ENCODE data around the gene TCAP.

TCAP gene

GRCh38 chr17:39651923-39652586 lies 13.1 kb upstream of the TCAP start:
- DNase-seq (ENCODE audit: low read depth), result no peak
- no peak for TF ChIP-seq CTCF (conservative IDR thresholded peaks at IDR 0.05; ENCODE audit: low read depth, low read length)
- no peak overlapping the region for H3K4me3 ChIP-seq (ENCODE audit: low read depth, low read length)

GRCh38 chr17:39652587-39653315 lies 12.4 kb upstream of the TCAP start:
- H3K4me3 ChIP-seq (ENCODE audit: low read depth, low read length), result no peak overlapping the region
- TF ChIP-seq CTCF (conservative IDR thresholded peaks at IDR 0.05; ENCODE audit: low read depth, low read length), result no peak
- no peak for DNase-seq (ENCODE audit: low read depth)

GRCh38 chr17:39653316-39653661 lies 11.9 kb upstream of the TCAP start:
- DNase-seq (ENCODE audit: low read depth), result no peak
- no peak for TF ChIP-seq CTCF (conservative IDR thresholded peaks at IDR 0.05; ENCODE audit: low read depth, low read length)
- no peak overlapping the region for H3K4me3 ChIP-seq (ENCODE audit: low read depth, low read length)

- peak; percentile 37 for DNase-seq (ENCODE audit: low read depth)
- peak; percentile 90 for TF ChIP-seq CTCF (conservative IDR thresholded peaks at IDR 0.05; ENCODE audit: low read depth, low read length)
- no peak overlapping the region for H3K4me3 ChIP-seq (ENCODE audit: low read depth, low read length)
Observed at GRCh38 chr17:39653662-39654331, 11.4 kb upstream of the TCAP start.

- no peak overlapping the region for H3K4me3 ChIP-seq (ENCODE audit: low read depth, low read length)
- DNase-seq (ENCODE audit: low read depth), result no peak
- no peak for TF ChIP-seq CTCF (conservative IDR thresholded peaks at IDR 0.05; ENCODE audit: low read depth, low read length)
Observed at GRCh38 chr17:39655105-39655504, 10.0 kb upstream of the TCAP start.

GRCh38 chr17:39658346-39658745 lies 6.8 kb upstream of the TCAP start:
- no peak overlapping the region for H3K4me3 ChIP-seq (ENCODE audit: low read depth, low read length)
- no peak for DNase-seq (ENCODE audit: low read depth)
- no peak for TF ChIP-seq CTCF (conservative IDR thresholded peaks at IDR 0.05; ENCODE audit: low read depth, low read length)
